ENCODE results near the gene ARHGAP27. TPM values are rescaled to one million over a fixed set of nuclear protein-coding genes. Genes with fewer than 3 reads are reported as not detected.
A peak's percentile ranks its signal among the peaks of the same experiment; 100 is the strongest.
"Not testable (repeated sequence)": the region's sequence is repeated elsewhere in the genome, so short reads cannot be mapped to it uniquely, and the experiment has no call there.

The ARHGAP27 gene
- polyA plus RNA-seq, 3 donors, result 47.2 to 315 (median 55.0) TPM

- TF ChIP-seq CTCF (IDR thresholded peaks at IDR 0.05), result no peak
- Histone ChIP-seq H2AFZ (ENCODE audit: insufficient read depth, low read depth, low read length, poor library complexity, severe bottlenecking) (no peak overlapping the region), H3K36me3 (replicated peaks in 1 of 2; ENCODE audit: control insufficient read depth in 1 of 2, insufficient read depth in 2 of 2, low read length in 2 of 2) (peaks cover 67 to 76% of the 10 kb centered on the region in 2 donors), H3K79me2 (ENCODE audit: insufficient read depth, low read length) (no peaks in the 10 kb centered on the region), H3K27ac (ENCODE audit: low read depth in 1 of 2, low read length in 2 of 2) (no peak overlapping the region), H3K4me1 (ENCODE audit: control insufficient read depth in 1 of 2, insufficient read depth in 2 of 2, low read length in 2 of 2) (peaks cover 0 to 6% of the 10 kb centered on the region in 2 donors), H3K4me2 (replicated peaks; ENCODE audit: extremely low read depth, low read length, poor library complexity, severe bottlenecking) (no peak overlapping the region), H4K20me1 (ENCODE audit: insufficient read depth, low read length) (peaks cover 28% of the 10 kb centered on the region), H3K4me3 (replicated peaks in 1 of 3; ENCODE audit: low read depth in 2 of 3, low read length in 3 of 3) (no peak overlapping the region), H3K9me3 (replicated peaks in 1 of 2; ENCODE audit: control insufficient read depth in 1 of 2, insufficient read depth in 1 of 2, low read length in 2 of 2) (no peaks in the 10 kb centered on the region), H3K9ac (ENCODE audit: insufficient read depth, low read length, poor library complexity, severe bottlenecking) (no peak overlapping the region), H3K27me3 (ENCODE audit: control insufficient read depth in 2 of 2, insufficient read depth in 2 of 2, low read length in 2 of 2) (no peaks in the 10 kb centered on the region)
- intact Hi-C loops (cut with micrococcal nuclease), result no loop called here
- no peak for DNase-seq
- WGBS (ENCODE audit: insufficient coverage), result 86% methylated on average over 5 of the region's 14 CpGs
- H3K9me3 Mint-ChIP-seq, result no peaks in the 10 kb centered on the region
- no peak overlapping the region for H3K4me3 Mint-ChIP-seq
- H3K4me1 Mint-ChIP-seq, result peaks cover 12% of the 10 kb centered on the region
- peaks cover 56 to 81% of the 10 kb centered on the region in 2 donors for H3K36me3 Mint-ChIP-seq
- peaks cover 0 to 2% (median 1%) of the 10 kb centered on the region in 3 donors for H3K27me3 Mint-ChIP-seq (ENCODE audit: low read depth in 3 of 3)
- peak overlapping the region in 1 of 7 donors; percentile 24 for H3K27ac Mint-ChIP-seq
These were observed 9.0 kb upstream of the ARHGAP27 start for GRCh38 chr17:45441526-45442310.

GRCh38 chr17:45440839-45441515 is 8.3 kb upstream of the ARHGAP27 start:
- H3K27me3 ChIP-seq (ENCODE audit: control insufficient read depth in 2 of 2, insufficient read depth in 2 of 2, low read length in 2 of 2); H2AFZ ChIP-seq (ENCODE audit: insufficient read depth, low read depth, low read length, poor library complexity, severe bottlenecking); H3K79me2 ChIP-seq (ENCODE audit: insufficient read depth, low read length); H3K9me3 ChIP-seq (replicated peaks in 1 of 2; ENCODE audit: control insufficient read depth in 1 of 2, insufficient read depth in 1 of 2, low read length in 2 of 2); H3K4me1 ChIP-seq (ENCODE audit: control insufficient read depth in 1 of 2, insufficient read depth in 2 of 2, low read length in 2 of 2); H3K27ac ChIP-seq (ENCODE audit: low read depth in 1 of 2, low read length in 2 of 2); intact Hi-C loops (cut with micrococcal nuclease); H3K27me3 Mint-ChIP-seq (ENCODE audit: low read depth in 3 of 3); H3K4me2 ChIP-seq (replicated peaks; ENCODE audit: extremely low read depth, low read length, poor library complexity, severe bottlenecking); DNase-seq; H3K4me3 ChIP-seq (replicated peaks in 1 of 3; ENCODE audit: low read depth in 2 of 3, low read length in 3 of 3); H3K9ac ChIP-seq (ENCODE audit: insufficient read depth, low read length, poor library complexity, severe bottlenecking); H3K27ac Mint-ChIP-seq; H3K4me1 Mint-ChIP-seq; H3K4me3 Mint-ChIP-seq; H3K9me3 Mint-ChIP-seq: not testable (repeated sequence)
- WGBS (ENCODE audit: insufficient coverage), result 6% methylated on average over 2 of the region's 7 CpGs
- H3K36me3 ChIP-seq (replicated peaks in 1 of 2; ENCODE audit: control insufficient read depth in 1 of 2, insufficient read depth in 2 of 2, low read length in 2 of 2), result peaks cover 74 to 79% of the 10 kb centered on the region in 2 donors
- H3K36me3 Mint-ChIP-seq, result peaks cover 61 to 82% of the 10 kb centered on the region in 2 donors
- H4K20me1 ChIP-seq (ENCODE audit: insufficient read depth, low read length), result peaks cover 34% of the 10 kb centered on the region
